ENCODE measurements around the gene FOCAD.

- TF ChIP-seq CTCF (conservative IDR thresholded peaks at IDR 0.05; ENCODE audit: low read length) (no peak), EZH2phosphoT487 (IDR thresholded peaks at IDR 0.05; ENCODE audit: borderline replicate concordance) (no peak)
Observed at GRCh38 chr9:20980832-20981455, 296.9 kb downstream of the FOCAD start.
